Stimulated activated CD4-positive, alpha-beta T cell treated with anti-CD3 and anti-CD28 coated beads, TNF-alpha, amount 100 ng/mL, for 24 hours (primary cell): ENCODE data around the gene ZC3H10.
"Not testable (repeated sequence)": the region's sequence is repeated elsewhere in the genome, so short reads cannot be mapped to it uniquely, and the experiment has no call there.

Source experiments
- DNase-seq, 3 experiments: peaks; one replicate each; pipeline ENCODE4 v3.0.0-alpha.2; 2020; ENCODE audit warnings: low read depth in 3 of 3

The ZC3H10 gene

GRCh38 chr12:56154246-56154771, 36.2 kb downstream of the ZC3H10 start:
- DNase-seq = no peak

- DNase-seq = no peak
These were observed 36.8 kb downstream of the ZC3H10 start for GRCh38 chr12:56154818-56155217.

- no peak for DNase-seq
These were observed 37.3 kb downstream of the ZC3H10 start for GRCh38 chr12:56155256-56155845.

GRCh38 chr12:56156464-56157200, 38.6 kb downstream of the ZC3H10 start:
- DNase-seq = not testable (repeated sequence)

DNA sequence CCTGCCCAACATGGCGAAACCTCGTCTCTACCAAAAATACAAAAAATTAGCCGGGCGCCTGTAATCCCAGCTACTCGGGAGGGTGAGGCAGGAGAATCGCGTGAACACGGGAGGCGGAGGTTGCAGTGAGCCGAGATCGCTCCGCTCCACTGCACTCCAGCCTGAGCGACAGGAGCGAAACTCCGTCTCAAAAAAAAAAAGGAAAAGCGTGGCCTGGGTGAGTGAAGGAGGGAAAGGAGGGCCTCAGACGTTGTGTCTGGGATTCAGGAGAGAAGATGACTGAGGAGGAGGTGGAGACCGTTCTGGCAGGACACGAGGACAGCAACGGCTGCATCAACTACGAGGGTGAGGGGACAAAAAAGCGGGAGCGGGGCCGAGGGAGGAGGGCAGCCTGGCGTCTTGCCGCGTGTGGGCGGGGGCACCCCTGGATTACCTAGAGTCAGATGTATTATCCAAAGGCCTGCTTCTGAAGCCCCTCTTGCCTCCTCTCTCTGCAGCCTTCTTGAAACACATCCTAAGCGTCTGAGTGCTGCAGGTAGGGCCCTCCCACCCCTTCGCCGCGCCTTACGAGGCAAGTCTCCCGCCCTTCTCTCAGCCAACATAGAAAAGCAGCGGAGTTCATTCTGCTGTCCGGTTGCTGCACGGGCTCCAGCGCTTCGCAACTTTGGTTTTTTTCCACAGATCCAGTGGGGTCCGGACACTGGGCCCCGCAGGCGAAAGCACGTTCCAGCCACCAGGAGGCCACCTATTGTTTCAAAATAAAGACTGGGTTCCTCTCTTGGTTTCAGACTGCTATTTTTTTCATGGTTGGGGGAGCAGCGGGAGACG, 39.3 kb downstream of the ZC3H10 start:
- peak; percentile 29 to 52 (median 38) for DNase-seq

GRCh38 chr12:56158029-56158925, 40.2 kb downstream of the ZC3H10 start, which contains the start of gene MYL6:
Gene MYL6 (plus strand): TSS chr12:56158359. CDS start chr12:56158402, 43 bp downstream.
- peak; percentile 85 to 95 (median 89) for DNase-seq

- DNase-seq = peak in 1 of 3 experiments; percentile 37
These were observed 40.9 kb downstream of the ZC3H10 start for GRCh38 chr12:56158926-56159461.

DNA sequence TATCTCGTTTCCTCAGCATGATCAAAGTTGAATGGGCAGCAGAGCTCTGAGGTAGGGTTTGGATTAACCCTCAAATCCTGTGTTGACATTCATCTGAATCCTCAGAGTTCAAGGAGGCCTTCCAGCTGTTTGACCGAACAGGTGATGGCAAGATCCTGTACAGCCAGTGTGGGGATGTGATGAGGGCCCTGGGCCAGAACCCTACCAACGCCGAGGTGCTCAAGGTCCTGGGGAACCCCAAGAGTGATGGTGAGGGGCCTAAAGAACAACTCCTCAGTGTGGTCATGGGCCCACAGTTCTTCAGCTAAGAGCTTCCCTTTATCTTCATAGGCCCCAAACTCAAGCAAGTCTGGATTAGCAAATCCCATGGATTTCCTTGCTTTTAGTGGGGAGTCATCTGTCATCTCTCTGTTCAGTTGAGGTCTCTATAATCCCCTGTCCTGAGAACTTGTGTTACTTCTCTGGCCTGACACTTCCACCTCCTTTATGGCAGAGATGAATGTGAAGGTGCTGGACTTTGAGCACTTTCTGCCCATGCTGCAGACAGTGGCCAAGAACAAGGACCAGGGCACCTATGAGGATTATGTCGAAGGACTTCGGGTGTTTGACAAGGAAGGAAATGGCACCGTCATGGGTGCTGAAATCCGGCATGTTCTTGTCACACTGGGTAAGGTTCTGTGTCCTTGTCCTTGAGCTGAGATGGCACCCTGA, 41.6 kb downstream of the ZC3H10 start:
- no peak for DNase-seq

DNA sequence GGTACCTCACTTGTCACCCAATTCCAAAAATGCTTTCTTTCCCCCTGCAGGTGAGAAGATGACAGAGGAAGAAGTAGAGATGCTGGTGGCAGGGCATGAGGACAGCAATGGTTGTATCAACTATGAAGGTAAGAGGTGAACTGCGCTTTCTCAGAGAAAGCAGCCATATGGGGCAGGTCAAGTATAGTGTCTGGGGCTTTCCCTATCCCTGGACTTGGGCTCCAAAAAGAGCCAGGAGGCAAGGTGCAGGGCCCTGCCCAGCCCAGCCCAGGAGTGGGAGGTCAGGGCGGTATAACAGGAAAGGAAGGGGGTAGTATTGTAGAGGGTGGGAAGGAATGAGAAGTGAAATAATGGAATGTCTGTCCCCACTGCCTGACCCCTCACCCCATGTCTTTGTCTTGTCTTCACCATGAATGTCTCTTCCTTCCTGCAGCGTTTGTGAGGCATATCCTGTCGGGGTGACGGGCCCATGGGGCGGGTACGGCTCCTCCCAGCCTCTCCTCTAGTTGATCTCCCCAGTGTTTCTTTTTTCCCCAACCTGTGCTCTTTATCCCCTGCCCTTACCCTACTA, 42.2 kb downstream of the ZC3H10 start:
- DNase-seq = peak; percentile 34 to 60 (median 36)

DNA sequence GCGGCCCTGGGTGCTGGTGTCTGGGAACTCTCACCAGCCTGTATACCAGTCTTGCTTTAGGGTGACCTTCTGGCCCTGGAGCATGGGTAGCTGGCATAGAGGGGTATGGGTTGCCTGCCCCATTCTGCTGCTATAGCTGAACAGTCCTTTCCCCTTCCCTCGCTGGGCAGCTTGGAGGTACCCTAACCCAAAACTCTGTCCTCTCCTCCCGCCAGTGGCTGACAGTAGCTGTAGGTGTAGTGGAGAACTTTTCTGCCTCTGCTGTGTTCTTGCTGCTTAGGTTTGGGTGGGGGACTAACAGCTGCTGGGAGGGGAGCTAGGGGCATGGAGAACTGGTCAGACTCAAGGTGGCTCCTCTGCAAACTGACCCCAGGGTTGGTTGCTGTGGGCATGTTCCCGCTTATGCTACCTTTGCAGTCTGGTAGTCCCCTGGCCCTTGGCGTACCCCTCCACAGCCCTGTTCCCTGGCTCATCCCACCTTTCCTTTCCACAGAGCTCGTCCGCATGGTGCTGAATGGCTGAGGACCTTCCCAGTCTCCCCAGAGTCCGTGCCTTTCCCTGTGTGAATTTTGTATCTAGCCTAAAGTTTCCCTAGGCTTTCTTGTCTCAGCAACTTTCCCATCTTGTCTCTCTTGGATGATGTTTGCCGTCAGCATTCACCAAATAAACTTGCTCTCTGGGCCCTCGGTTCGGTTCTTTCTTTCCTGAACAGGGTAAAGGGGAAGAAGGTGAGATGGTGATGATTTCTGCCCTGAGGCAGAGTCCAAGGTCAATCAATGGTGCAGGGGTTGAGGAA, 43.0 kb downstream of the ZC3H10 start:
- no peak for DNase-seq

- no peak for DNase-seq
These were observed 43.8 kb downstream of the ZC3H10 start for GRCh38 chr12:56161690-56162351.

DNA sequence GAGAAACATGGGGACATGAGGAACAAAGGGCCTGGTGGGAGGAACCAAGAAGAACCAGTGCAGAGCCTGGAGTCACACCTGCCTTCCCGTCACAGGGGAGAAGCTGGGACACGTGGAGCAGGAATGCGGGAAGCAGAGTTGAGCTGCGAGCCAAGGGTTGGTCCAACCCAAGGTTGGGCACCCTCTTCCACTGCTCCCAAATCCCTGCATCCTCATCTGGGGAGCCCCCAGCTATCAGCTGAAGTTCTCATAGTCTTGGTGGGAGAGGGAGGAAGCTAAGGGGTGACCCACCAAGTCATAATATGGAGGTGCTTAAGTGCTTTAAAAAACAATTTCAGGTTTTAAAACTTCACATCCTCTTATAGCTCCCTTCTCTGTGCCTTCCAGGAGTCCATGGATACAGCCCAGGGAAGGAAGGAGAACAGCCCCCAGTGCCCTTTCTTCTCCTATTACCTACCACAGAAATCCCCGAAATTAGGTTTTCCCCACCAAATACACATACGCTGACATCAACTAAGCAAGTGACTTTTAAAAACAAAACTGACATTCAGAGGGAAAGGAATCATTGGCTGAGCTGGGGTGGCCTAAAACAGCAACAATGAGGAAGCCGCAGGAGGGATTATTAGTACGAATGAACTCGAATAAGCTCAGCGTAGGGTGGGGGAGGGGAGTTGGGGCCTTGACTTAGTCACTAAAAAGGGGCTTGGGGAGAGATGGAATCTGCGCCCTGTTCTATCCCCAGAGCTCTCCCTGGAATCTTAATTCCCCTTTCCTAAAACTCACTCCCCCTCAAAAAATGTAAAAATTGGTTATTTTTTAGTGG, 44.6 kb downstream of the ZC3H10 start:
- no peak for DNase-seq

DNA sequence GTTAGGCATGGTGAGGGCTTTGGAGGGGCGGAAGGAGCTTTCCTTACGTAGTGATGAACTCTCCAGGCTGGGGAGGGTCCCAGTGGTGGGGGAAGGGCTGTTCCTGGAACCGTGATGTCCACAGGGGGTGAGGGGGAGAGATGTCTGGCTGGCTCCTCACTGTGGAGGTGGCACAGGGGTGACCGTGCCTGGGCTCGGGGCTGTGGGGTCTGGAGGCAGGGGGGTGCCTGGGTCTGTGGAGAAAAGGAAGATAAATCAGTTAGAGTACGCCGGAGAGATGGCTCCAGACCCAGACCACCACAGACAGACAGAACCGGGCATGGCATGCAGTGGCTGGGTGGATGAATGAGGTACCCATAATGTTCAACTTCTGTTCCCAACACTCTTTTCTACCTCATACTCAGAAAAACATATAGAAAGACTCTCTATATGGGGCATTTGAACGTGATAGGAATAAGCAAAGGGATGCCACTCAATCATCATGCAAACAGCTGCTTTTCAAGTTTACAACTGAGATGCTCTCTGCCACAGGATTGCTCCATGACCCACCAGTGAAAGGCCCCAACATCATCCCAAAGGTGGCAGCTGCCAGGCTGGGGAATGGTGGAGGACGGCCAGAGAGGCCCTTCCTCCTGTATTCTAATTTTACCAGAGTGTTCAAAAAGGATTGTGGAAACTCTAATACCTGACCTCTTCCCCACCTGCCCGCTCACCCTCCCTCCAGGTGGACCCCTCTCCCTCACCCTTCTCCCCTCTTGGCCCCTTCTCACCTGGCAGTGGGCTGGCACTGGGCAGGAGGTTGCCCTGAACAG, 45.7 kb downstream of the ZC3H10 start:
- no peak for DNase-seq

DNA sequence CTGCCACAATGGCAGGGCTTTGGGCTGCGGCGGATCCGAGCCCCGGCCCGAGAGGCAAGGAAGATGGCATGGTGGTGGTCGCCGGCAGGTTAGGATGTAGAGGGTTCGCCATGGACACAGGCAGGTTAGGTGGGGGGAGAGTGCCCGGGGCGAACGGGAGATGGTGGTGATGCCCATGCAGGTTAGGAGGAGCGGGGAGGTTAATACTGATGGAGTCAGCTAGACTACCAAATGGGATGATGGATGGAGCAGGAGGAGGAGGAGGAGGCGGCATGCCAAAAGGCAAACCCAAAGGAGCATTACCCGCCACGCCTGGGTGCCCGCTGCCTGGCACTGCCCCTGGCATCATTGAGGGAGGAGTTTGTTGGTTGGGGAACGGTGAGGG, 46.3 kb downstream of the ZC3H10 start:
- DNase-seq = no peak

DNA sequence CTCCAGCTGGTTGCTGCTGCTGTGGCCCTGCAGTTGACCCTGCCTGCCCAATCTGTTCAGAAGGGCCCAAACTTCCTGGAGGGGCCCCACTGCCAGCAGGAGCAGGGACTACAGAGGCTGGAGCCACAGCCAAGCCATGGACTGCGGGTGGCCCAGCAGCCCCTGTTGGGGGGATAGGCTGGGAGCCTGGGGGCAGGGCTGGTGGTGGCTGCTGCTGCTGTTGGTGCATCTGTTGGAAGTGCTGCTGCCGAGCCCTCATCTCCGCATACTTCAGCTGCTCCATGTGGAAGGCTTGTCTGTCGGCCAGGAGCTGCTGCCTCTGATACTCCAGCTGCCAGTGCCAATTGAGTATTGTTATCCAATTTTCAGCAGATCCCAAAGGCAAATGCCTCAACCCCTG, 47.3 kb downstream of the ZC3H10 start:
- DNase-seq = no peak

DNA sequence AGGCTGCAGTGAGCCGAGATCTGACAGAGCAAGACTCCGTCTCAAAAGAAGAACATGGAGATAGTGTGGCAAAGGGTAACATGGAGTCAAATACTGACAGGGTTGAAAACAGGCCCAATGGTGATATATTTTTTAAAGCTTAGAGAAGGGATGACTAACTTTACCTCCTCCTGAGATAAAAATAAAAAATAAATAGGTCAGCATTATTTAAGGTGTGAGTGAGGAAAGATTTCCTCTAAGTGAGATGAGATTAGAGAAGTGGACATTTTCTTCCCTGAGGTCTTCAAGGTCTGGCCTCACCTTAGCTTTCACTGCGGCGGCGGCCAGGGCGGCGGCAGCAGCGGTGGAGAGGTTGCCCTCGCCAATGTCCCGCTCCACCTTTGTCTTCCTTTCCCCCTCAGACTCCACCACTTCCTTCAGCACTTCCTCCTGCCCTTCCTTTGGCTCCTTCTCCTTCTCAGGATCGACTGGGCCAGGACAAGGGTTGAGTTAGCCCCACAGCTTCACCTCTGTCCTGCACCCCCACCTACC, 51.2 kb downstream of the ZC3H10 start:
- no peak for DNase-seq

GRCh38 chr12:56172839-56173238, 54.8 kb downstream of the ZC3H10 start:
- DNase-seq = no peak
